C4-2B (cell line): ENCODE measurements around the gene ZBTB8B.

Experiments
- ZFX ChIP-seq: fragments of 450-650 bp; IDR thresholded peaks from 2 replicates; pipeline ENCODE4 v1.6.1; 2017
- TF ChIP-seq, protein P1 (sequence below): fragments of 450-650 bp; conservative IDR thresholded peaks from 2 replicates; pipeline ENCODE4 v1.5.1; 2017; ENCODE audit warnings: mild to moderate bottlenecking

DNA sequence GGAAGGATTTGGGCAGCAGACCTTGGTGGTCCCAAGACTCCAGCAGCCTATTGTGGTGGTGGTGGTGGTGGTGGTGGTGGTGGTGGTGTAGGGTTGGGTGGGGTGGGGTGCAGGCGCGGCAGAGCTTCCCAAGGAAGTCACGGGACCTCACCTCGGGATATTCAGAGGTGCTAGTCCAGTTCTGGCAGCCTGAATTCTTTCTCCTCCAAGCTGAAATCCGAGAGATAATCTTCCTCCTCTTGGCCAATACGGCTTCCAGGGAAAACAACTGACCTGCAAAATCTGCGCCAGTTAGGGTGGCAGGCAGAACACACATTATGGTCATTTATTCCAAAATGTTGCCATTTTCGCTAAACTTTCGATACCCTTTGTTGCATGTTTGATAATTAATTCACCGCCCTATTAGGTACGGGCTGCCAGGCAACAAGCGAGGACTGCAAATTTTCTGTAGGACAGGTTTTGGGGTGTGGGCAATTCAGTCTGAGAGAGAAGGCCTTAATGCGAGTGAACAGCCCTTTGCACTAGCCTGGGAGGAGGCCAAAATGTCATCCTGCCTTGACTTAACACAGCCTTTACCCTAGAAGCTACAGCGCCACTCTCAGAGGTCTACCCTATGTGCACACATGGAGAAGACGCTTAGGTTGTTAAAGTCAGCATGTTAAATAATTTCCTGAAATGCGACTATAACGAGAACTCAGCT is 37.5 kb upstream of the ZBTB8B start:
- TF ChIP-seq, protein P1, sequence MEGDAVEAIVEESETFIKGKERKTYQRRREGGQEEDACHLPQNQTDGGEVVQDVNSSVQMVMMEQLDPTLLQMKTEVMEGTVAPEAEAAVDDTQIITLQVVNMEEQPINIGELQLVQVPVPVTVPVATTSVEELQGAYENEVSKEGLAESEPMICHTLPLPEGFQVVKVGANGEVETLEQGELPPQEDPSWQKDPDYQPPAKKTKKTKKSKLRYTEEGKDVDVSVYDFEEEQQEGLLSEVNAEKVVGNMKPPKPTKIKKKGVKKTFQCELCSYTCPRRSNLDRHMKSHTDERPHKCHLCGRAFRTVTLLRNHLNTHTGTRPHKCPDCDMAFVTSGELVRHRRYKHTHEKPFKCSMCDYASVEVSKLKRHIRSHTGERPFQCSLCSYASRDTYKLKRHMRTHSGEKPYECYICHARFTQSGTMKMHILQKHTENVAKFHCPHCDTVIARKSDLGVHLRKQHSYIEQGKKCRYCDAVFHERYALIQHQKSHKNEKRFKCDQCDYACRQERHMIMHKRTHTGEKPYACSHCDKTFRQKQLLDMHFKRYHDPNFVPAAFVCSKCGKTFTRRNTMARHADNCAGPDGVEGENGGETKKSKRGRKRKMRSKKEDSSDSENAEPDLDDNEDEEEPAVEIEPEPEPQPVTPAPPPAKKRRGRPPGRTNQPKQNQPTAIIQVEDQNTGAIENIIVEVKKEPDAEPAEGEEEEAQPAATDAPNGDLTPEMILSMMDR: no peak
- no peak for TF ChIP-seq ZFX
